Measurements from ENCODE around the gene ZC2HC1B. TPM values are rescaled to one million over a fixed set of nuclear protein-coding genes. Genes with fewer than 3 reads are reported as not detected.

ZC2HC1B gene
- total and polyA plus RNA-seq, 9 of the 15 experiments (the other 6 are each of a cell fraction or from before 2014, with no cell fraction given), result not detected

DNA sequence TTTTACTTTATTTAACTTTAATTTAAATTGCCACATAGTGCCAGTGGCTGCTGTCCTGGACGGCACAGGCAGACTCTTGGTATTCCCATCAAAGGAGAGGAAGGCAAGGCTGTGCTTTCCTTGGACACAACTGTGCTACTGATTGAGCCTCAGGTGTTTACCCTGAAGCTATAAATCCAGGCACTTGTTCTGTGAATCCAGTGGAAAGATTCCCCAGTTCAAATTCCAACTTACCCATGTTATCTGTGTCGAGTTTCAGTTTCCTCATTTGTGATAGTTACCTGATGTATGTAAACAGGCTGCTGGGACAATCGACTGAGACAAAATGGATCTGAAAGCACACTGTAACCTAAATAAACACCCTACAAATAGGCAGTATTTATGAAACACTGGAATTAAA, 86.6 kb downstream of the ZC2HC1B start (continued):
- TF ChIP-seq, protein P1, sequence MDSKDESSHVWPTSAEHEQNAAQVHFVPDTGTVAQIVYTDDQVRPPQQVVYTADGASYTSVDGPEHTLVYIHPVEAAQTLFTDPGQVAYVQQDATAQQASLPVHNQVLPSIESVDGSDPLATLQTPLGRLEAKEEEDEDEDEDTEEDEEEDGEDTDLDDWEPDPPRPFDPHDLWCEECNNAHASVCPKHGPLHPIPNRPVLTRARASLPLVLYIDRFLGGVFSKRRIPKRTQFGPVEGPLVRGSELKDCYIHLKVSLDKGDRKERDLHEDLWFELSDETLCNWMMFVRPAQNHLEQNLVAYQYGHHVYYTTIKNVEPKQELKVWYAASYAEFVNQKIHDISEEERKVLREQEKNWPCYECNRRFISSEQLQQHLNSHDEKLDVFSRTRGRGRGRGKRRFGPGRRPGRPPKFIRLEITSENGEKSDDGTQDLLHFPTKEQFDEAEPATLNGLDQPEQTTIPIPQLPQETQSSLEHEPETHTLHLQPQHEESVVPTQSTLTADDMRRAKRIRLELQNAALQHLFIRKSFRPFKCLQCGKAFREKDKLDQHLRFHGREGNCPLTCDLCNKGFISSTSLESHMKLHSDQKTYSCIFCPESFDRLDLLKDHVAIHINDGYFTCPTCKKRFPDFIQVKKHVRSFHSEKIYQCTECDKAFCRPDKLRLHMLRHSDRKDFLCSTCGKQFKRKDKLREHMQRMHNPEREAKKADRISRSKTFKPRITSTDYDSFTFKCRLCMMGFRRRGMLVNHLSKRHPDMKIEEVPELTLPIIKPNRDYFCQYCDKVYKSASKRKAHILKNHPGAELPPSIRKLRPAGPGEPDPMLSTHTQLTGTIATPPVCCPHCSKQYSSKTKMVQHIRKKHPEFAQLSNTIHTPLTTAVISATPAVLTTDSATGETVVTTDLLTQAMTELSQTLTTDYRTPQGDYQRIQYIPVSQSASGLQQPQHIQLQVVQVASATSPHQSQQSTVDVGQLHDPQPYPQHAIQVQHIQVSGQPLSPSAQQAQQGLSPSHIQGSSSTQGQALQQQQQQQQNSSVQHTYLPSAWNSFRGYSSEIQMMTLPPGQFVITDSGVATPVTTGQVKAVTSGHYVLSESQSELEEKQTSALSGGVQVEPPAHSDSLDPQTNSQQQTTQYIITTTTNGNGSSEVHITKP (IDR thresholded peaks at IDR 0.05; ENCODE audit: partially characterized antibody), result no peak
- TF ChIP-seq PYGO2 (tag; IDR thresholded peaks at IDR 0.05) (no peak), KHSRP (IDR thresholded peaks at IDR 0.05) (no peak), ZNF445 (CRISPR knock-in tag; IDR thresholded peaks at IDR 0.05; ENCODE audit: low read depth) (no peak), LARP7 (IDR thresholded peaks at IDR 0.05) (no peak), PHB (CRISPR knock-in tag; IDR thresholded peaks at IDR 0.05) (no peak), NEUROD1 (IDR thresholded peaks at IDR 0.05; ENCODE audit: borderline replicate concordance, low read depth, low read length, partially characterized antibody) (no peak)
- TF ChIP-seq, protein P2, sequence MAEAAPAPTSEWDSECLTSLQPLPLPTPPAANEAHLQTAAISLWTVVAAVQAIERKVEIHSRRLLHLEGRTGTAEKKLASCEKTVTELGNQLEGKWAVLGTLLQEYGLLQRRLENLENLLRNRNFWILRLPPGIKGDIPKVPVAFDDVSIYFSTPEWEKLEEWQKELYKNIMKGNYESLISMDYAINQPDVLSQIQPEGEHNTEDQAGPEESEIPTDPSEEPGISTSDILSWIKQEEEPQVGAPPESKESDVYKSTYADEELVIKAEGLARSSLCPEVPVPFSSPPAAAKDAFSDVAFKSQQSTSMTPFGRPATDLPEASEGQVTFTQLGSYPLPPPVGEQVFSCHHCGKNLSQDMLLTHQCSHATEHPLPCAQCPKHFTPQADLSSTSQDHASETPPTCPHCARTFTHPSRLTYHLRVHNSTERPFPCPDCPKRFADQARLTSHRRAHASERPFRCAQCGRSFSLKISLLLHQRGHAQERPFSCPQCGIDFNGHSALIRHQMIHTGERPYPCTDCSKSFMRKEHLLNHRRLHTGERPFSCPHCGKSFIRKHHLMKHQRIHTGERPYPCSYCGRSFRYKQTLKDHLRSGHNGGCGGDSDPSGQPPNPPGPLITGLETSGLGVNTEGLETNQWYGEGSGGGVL (CRISPR knock-in tag; IDR thresholded peaks at IDR 0.05), result no peak

All from K562 (cell line).